Measurements from ENCODE around the gene MAP2K5. TPM values are rescaled to one million over a fixed set of nuclear protein-coding genes. Genes with fewer than 3 reads are reported as not detected.

Gene MAP2K5
- polyA plus RNA-seq, 1 donor from 2014 or later = 12.1 TPM

DNA sequence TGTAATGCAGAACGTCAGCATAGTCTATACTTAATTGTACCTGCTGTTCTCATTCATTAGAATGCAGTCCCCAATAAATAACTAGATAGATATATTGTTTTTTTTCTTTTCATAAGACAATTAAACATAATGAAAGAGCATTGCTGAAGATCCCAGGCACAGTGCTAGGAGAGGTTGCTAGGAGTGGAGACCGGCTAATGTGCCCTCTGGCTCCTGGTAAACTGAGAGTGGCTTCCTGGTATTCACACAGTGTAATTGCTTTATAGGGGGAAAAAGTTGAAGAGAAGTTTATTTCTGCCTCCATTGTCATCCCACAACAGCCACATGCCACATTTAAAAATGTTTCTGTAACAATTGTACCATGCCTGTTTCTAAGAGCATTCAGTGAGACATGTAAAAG is 135.6 kb downstream of the MAP2K5 start:
- Histone ChIP-seq H3K27ac (ENCODE audit: low read length) (no peak overlapping the region), H3F3A (ENCODE audit: insufficient read depth, low read length, poor library complexity, severe bottlenecking) (no peaks in the 10 kb centered on the region), H2AFZ (ENCODE audit: low read depth, low read length) (no peak overlapping the region), H3K36me3 (ENCODE audit: insufficient read depth, low read length) (no peaks in the 10 kb centered on the region), H3K79me2 (replicated peaks; ENCODE audit: insufficient read depth, low read length) (no peaks in the 10 kb centered on the region), H3K4me3 (ENCODE audit: low read length) (no peak overlapping the region), H3K9me2 (ENCODE audit: insufficient read depth, low read length) (no peaks in the 10 kb centered on the region), H3K4me2 (ENCODE audit: low read length) (no peak overlapping the region), H4K20me1 (ENCODE audit: insufficient read depth) (no peaks in the 10 kb centered on the region), H3K9me3 (ENCODE audit: low read length) (no peaks in the 10 kb centered on the region), H3K27me3 (ENCODE audit: insufficient read depth, low read depth, low read length) (no peaks in the 10 kb centered on the region), H3K9ac (ENCODE audit: low read length) (no peak overlapping the region)
- TF ChIP-seq MXI1 (conservative IDR thresholded peaks at IDR 0.05; ENCODE audit: poor library complexity, severe bottlenecking) (no peak), SMC3 (conservative IDR thresholded peaks at IDR 0.05; ENCODE audit: poor library complexity) (no peak), RAD21 (conservative IDR thresholded peaks at IDR 0.05) (no peak), EZH2 (IDR thresholded peaks at IDR 0.05; ENCODE audit: borderline replicate concordance, insufficient read depth, low read length, poor library complexity, severe bottlenecking) (no peak), TAF1 (IDR thresholded peaks at IDR 0.05; ENCODE audit: low read depth) (no peak), POLR2AphosphoS5 (IDR thresholded peaks at IDR 0.05) (no peak), EP300 (conservative IDR thresholded peaks at IDR 0.05; ENCODE audit: poor library complexity, severe bottlenecking) (no peak)
- TF ChIP-seq, protein P1, sequence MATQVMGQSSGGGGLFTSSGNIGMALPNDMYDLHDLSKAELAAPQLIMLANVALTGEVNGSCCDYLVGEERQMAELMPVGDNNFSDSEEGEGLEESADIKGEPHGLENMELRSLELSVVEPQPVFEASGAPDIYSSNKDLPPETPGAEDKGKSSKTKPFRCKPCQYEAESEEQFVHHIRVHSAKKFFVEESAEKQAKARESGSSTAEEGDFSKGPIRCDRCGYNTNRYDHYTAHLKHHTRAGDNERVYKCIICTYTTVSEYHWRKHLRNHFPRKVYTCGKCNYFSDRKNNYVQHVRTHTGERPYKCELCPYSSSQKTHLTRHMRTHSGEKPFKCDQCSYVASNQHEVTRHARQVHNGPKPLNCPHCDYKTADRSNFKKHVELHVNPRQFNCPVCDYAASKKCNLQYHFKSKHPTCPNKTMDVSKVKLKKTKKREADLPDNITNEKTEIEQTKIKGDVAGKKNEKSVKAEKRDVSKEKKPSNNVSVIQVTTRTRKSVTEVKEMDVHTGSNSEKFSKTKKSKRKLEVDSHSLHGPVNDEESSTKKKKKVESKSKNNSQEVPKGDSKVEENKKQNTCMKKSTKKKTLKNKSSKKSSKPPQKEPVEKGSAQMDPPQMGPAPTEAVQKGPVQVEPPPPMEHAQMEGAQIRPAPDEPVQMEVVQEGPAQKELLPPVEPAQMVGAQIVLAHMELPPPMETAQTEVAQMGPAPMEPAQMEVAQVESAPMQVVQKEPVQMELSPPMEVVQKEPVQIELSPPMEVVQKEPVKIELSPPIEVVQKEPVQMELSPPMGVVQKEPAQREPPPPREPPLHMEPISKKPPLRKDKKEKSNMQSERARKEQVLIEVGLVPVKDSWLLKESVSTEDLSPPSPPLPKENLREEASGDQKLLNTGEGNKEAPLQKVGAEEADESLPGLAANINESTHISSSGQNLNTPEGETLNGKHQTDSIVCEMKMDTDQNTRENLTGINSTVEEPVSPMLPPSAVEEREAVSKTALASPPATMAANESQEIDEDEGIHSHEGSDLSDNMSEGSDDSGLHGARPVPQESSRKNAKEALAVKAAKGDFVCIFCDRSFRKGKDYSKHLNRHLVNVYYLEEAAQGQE (IDR thresholded peaks at IDR 0.05; ENCODE audit: borderline replicate concordance) = no peak
- TF ChIP-seq, protein P2, sequence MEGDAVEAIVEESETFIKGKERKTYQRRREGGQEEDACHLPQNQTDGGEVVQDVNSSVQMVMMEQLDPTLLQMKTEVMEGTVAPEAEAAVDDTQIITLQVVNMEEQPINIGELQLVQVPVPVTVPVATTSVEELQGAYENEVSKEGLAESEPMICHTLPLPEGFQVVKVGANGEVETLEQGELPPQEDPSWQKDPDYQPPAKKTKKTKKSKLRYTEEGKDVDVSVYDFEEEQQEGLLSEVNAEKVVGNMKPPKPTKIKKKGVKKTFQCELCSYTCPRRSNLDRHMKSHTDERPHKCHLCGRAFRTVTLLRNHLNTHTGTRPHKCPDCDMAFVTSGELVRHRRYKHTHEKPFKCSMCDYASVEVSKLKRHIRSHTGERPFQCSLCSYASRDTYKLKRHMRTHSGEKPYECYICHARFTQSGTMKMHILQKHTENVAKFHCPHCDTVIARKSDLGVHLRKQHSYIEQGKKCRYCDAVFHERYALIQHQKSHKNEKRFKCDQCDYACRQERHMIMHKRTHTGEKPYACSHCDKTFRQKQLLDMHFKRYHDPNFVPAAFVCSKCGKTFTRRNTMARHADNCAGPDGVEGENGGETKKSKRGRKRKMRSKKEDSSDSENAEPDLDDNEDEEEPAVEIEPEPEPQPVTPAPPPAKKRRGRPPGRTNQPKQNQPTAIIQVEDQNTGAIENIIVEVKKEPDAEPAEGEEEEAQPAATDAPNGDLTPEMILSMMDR (IDR thresholded peaks at IDR 0.05; ENCODE audit: poor library complexity, severe bottlenecking) = no peak

DNA sequence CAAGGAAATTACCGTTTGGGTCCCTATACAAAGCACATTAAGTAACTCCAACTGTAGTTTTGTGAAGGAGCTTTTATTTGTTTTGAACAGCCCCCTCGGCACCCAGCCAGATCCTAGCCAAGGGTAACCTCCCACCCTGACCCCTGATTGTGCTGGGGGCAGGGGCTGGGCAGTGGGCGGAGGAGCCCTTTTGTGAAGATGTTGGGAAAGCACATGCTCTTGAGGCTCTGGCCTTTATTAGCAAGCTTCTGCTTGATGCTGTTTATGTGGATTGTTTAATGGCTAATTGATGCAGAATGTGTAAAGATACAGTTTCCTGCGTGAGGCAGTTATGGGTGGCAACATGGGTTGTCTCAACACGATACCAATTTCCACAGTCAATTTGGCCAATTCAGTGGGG is 136.5 kb downstream of the MAP2K5 start:
- Histone ChIP-seq H4K20me1 (ENCODE audit: insufficient read depth) (no peaks in the 10 kb centered on the region), H3K9ac (ENCODE audit: low read length) (no peak overlapping the region), H3K9me2 (ENCODE audit: insufficient read depth, low read length) (no peaks in the 10 kb centered on the region), H3F3A (ENCODE audit: insufficient read depth, low read length, poor library complexity, severe bottlenecking) (no peaks in the 10 kb centered on the region), H2AFZ (ENCODE audit: low read depth, low read length) (no peak overlapping the region), H3K9me3 (ENCODE audit: low read length) (peaks cover 4% of the 10 kb centered on the region), H3K79me2 (replicated peaks; ENCODE audit: insufficient read depth, low read length) (no peaks in the 10 kb centered on the region), H3K4me3 (ENCODE audit: low read length) (no peak overlapping the region), H3K4me2 (ENCODE audit: low read length) (no peak overlapping the region), H3K27me3 (ENCODE audit: insufficient read depth, low read depth, low read length) (no peaks in the 10 kb centered on the region), H3K27ac (ENCODE audit: low read length) (no peak overlapping the region), H3K36me3 (ENCODE audit: insufficient read depth, low read length) (no peaks in the 10 kb centered on the region)
- TF ChIP-seq, protein P1 (IDR thresholded peaks at IDR 0.05; ENCODE audit: borderline replicate concordance) = no peak
- TF ChIP-seq EP300 (conservative IDR thresholded peaks at IDR 0.05; ENCODE audit: poor library complexity, severe bottlenecking) = no peak
- TF ChIP-seq MXI1 (conservative IDR thresholded peaks at IDR 0.05; ENCODE audit: poor library complexity, severe bottlenecking) = no peak
